Epithelial cell of proximal tubule (primary cell): ENCODE measurements around the gene PSMB3. TPM values are rescaled to one million over a fixed set of nuclear protein-coding genes. Genes with fewer than 3 reads are reported as not detected.

Source experiments
- DNase-seq: peaks from one replicate; pipeline ENCODE4 v3.0.0-alpha.2; 2011; ENCODE audit warnings: low read depth
- H3K4me3 ChIP-seq: 2 replicates; pipeline ENCODE4 v1.5.1; 2011; ENCODE audit warnings: low read depth, mild to moderate bottlenecking, low read length
- total RNA-seq: library from RNA; depleted of rRNA; stranded (reverse); fragments of >200 nt; gene quantifications from 2 replicates; pipeline ENCODE4 v1.2.3, GENCODE V29; 2015
- TF ChIP-seq, protein P1 (sequence below): conservative IDR thresholded peaks from 2 replicates; pipeline ENCODE4 v1.5.1; 2012; ENCODE audit warnings: low read depth, mild to moderate bottlenecking, low read length

The PSMB3 gene
- total RNA-seq, 1 donor from 2014 or later, result 311 TPM

- TF ChIP-seq, protein P1, sequence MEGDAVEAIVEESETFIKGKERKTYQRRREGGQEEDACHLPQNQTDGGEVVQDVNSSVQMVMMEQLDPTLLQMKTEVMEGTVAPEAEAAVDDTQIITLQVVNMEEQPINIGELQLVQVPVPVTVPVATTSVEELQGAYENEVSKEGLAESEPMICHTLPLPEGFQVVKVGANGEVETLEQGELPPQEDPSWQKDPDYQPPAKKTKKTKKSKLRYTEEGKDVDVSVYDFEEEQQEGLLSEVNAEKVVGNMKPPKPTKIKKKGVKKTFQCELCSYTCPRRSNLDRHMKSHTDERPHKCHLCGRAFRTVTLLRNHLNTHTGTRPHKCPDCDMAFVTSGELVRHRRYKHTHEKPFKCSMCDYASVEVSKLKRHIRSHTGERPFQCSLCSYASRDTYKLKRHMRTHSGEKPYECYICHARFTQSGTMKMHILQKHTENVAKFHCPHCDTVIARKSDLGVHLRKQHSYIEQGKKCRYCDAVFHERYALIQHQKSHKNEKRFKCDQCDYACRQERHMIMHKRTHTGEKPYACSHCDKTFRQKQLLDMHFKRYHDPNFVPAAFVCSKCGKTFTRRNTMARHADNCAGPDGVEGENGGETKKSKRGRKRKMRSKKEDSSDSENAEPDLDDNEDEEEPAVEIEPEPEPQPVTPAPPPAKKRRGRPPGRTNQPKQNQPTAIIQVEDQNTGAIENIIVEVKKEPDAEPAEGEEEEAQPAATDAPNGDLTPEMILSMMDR, result no peak
- H3K4me3 ChIP-seq, result no peak overlapping the region
- DNase-seq, result no peak
These were observed 41.6 kb upstream of the PSMB3 start for GRCh38 chr17:38710985-38711384.

DNA sequence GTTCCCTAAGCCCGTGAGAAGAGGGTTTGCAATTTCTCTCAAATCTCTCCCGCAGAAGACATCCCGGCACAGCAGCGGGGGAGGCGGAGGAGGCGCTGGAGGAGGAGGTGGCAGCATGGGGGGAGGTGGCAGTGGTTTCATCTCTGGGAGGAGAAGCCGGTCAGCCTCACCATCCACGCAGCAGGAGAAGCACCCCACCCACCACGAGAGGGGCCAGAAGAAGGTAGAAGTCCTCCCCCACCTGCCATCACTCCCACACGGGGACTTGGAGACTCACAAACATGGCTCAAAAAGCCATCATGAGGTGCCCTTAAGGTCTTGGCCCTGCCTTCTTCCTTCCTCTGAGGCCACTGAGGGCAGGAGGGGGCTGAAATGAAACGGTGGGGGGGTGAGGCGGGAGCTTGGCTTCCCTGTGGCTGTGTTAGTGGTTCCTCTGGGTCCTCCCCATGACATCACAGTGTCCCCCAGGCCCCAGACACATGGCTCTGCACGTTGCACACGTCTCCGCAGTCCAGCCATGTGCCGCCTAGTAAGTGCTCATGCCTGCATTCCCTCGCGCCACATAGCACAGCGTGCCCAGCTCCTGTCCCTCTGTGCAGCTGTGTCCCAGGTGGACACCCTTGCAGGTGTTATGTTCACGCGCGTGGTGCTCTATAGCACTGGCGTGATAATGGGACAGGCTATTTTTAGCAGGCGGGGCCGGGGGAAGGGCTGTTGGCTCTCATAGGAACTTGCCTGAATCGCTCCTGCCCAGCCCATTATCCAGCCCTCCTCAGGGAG is 40.6 kb upstream of the PSMB3 start:
- H3K4me3 ChIP-seq, result no peak overlapping the region
- DNase-seq, result no peak
- TF ChIP-seq, protein P1, result no peak

GRCh38 chr17:38712593-38712992 is 39.9 kb upstream of the PSMB3 start:
- no peak for DNase-seq
- no peak overlapping the region for H3K4me3 ChIP-seq
- TF ChIP-seq, protein P1, result no peak

- TF ChIP-seq, protein P1, result no peak
- no peak for DNase-seq
- no peak overlapping the region for H3K4me3 ChIP-seq
These were observed 39.0 kb upstream of the PSMB3 start for GRCh38 chr17:38713456-38714075.

GRCh38 chr17:38715216-38715943 is 37.2 kb upstream of the PSMB3 start:
- DNase-seq, result no peak
- no peak overlapping the region for H3K4me3 ChIP-seq
- TF ChIP-seq, protein P1, result no peak

DNA sequence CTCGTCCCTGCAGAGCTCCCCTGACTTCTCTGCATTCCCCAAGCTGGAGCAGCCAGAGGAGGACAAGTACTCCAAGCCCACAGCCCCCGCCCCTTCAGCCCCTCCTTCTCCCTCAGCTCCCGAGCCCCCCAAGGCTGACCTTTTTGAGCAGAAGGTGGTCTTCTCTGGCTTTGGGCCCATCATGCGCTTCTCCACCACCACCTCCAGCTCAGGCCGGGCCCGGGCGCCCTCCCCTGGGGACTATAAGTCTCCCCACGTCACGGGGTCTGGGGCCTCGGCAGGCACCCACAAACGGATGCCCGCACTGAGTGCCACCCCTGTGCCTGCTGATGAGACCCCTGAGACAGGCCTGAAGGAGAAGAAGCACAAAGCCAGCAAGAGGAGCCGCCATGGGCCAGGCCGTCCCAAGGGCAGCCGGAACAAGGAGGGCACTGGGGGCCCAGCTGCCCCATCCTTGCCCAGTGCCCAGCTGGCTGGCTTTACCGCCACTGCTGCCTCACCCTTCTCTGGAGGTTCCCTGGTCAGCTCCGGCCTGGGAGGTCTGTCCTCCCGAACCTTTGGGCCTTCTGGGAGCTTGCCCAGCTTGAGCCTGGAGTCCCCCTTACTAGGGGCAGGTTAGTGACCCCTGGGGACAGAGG is 36.1 kb upstream of the PSMB3 start:
- H3K4me3 ChIP-seq, result no peak overlapping the region
- no peak for DNase-seq
- TF ChIP-seq, protein P1, result no peak
